ENCODE results near the gene NLRP6.
A peak's percentile ranks its signal among the peaks of the same experiment; 100 is the strongest.

The NLRP6 gene

DNA sequence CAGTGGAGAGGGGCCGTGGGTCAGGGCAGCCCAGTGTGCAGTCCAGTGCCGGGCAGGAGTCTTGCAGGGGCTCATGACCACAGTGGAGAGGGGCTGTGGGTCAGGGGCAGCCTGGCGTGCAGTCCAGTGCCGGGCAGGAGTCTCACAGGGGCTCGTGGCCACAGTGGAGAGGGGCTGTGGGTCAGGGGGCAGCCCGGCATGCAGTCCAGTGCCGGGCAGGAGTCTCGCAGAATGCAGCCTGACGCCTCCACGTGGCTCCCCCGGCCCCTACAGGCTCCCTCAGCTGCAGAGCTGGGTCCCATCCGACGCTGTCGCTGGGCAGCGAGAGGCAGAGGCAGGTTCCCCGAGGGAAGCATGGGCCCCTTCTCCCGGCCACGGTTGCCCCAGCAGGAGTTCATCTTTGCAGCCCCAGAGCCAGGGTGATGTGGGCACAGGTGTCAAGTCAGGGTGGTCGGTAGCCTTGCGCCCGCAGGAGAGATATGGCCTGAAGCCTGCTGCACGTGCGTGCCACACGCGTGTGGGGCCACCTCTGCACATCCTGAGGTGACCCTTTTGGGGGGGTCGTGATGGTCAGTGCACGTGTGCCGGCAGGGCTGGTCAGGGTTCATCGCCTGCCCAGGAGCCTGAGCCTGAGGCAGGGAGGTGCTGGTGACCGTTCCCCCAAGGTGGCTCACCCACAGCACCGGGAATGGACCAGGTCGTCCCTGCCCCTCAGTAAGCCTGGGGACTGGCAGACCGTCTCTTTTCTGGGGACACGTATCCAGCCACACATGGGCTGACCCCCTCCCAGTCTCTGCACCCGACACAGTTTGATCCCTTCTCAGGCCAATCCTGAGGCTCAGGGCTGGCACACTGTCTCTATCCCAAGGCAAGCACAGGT lies 18.2 kb downstream of the NLRP6 start:
- 89% methylated on average over 35 of the region's 35 CpGs for WGBS
- no peaks in the 10 kb centered on the region for H3K27me3 ChIP-seq (ENCODE audit: insufficient read depth, low read length)
- H3K27ac ChIP-seq (ENCODE audit: low read depth, low read length): no peak overlapping the region
- peaks cover 28% of the 10 kb centered on the region for H3K36me3 ChIP-seq (ENCODE audit: insufficient read depth, low read length)
- peaks cover 10% of the 10 kb centered on the region for H3K4me1 ChIP-seq (ENCODE audit: insufficient read depth, low read length)
- no peaks in the 10 kb centered on the region for H3K9me3 ChIP-seq (ENCODE audit: insufficient read depth, low read depth, low read length)
- H3K9ac ChIP-seq (ENCODE audit: low read depth, low read length): no peak overlapping the region
- H3K4me3 ChIP-seq (ENCODE audit: low read length): no peak overlapping the region

GRCh38 chr11:297051-297585 lies 18.9 kb downstream of the NLRP6 start:
- no peak overlapping the region for H3K4me3 ChIP-seq (ENCODE audit: low read length)
- H3K27me3 ChIP-seq (ENCODE audit: insufficient read depth, low read length): no peaks in the 10 kb centered on the region
- H3K4me1 ChIP-seq (ENCODE audit: insufficient read depth, low read length): peaks cover 9% of the 10 kb centered on the region
- no peaks in the 10 kb centered on the region for H3K9me3 ChIP-seq (ENCODE audit: insufficient read depth, low read depth, low read length)
- H3K27ac ChIP-seq (ENCODE audit: low read depth, low read length): no peak overlapping the region
- no peak overlapping the region for H3K9ac ChIP-seq (ENCODE audit: low read depth, low read length)
- peaks cover 28% of the 10 kb centered on the region for H3K36me3 ChIP-seq (ENCODE audit: insufficient read depth, low read length)
- 93% methylated on average over 13 of the region's 13 CpGs for WGBS

DNA sequence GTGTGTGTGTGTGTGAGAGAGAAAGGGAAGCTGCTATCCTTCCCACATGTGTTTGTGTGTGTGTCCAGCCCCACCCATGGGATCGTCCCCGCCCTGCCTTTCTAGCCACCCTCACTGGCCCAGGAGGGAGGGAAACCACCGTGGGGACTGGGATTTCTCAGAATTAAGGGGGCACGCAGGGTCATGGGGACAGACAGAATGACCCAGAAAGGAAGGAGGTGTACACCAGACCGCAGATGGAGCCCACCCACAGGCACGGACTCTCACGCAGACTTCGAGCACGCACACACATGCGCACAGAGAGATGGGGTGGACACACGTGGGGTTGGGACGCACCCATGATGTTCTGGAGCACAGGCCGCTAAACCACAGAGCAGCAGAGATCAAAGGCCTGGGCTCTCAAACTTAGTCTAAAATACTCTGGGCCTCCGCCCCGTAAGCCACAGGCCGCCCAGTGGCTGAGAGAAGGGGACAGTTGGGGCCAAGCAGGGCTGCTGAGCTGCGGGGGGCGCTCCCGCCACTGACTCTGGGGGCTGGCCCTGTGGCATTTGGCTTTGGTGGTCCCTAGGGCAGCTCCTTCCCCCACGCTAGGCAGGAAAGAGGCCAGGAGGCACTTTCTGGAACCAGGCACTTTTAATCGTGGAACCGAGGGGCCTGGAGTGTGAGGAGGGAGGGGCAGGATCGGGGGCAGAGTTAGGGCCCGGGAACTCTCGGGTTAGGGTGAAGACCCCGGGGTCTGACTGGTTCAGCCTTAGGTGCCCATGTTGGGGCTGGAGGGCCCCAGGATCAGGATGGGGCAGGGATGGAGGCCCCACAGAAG lies 19.6 kb downstream of the NLRP6 start:
- H3K9me3 ChIP-seq (ENCODE audit: insufficient read depth, low read depth, low read length): no peaks in the 10 kb centered on the region
- 88% methylated on average over 26 of the region's 26 CpGs for WGBS
- peaks cover 22% of the 10 kb centered on the region for H3K36me3 ChIP-seq (ENCODE audit: insufficient read depth, low read length)
- peaks cover 9% of the 10 kb centered on the region for H3K4me1 ChIP-seq (ENCODE audit: insufficient read depth, low read length)
- H3K27me3 ChIP-seq (ENCODE audit: insufficient read depth, low read length): no peaks in the 10 kb centered on the region
- H3K27ac ChIP-seq (ENCODE audit: low read depth, low read length): no peak overlapping the region
- no peak overlapping the region for H3K4me3 ChIP-seq (ENCODE audit: low read length)
- H3K9ac ChIP-seq (ENCODE audit: low read depth, low read length): no peak overlapping the region

DNA sequence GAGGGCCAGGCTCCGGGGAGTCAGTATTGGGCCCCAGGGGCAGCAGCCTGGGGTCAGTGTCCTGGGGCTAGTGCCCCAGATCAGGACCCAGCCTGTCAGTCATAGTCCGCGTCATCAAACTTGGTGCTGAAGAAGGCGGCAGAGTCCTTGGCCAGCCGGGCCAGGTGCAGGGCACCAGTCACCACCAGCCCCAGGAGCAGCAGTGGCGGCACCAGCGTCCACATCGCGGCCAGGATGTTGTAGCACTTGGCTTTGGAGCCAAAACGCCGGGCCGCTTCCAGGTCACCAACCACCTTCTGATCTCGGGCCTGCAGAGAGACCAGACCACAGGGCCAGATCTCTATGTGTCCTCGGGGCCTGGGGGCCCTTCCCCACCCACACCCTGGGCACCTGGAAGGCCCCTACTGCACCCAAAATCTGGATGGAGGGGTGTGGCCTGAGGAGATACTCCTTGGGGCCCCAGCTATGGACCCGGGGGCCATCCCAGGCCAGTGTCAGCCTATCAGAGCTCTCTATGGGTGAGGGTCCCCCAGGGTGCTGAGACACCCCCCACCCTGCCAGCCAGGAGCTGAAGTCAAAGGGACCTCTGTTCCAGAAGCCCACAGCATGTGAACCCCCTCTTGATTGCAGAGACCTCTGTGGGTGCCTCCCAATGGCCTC lies 20.3 kb downstream of the NLRP6 start:
- Histone ChIP-seq H3K27ac (ENCODE audit: low read depth, low read length) (no peak overlapping the region), H3K9ac (ENCODE audit: low read depth, low read length) (no peak overlapping the region), H3K4me1 (ENCODE audit: insufficient read depth, low read length) (peaks cover 10% of the 10 kb centered on the region), H3K9me3 (ENCODE audit: insufficient read depth, low read depth, low read length) (no peaks in the 10 kb centered on the region), H3K36me3 (ENCODE audit: insufficient read depth, low read length) (peaks cover 18% of the 10 kb centered on the region), H3K27me3 (ENCODE audit: insufficient read depth, low read length) (no peaks in the 10 kb centered on the region), H3K4me3 (ENCODE audit: low read length) (no peak overlapping the region)
- WGBS: 89% methylated on average over 15 of the region's 15 CpGs

GRCh38 chr11:299081-299891 lies 21.1 kb downstream of the NLRP6 start, which contains the start of gene IFITM5:
Gene IFITM5 (minus strand): TSS chr11:299526. CDS start chr11:299490, 36 bp downstream.
- Histone ChIP-seq H3K4me3 (ENCODE audit: low read length) (no peak within 1 kb of the TSS), H3K27ac (ENCODE audit: low read depth, low read length) (no peak within 1 kb of the TSS), H3K9me3 (ENCODE audit: insufficient read depth, low read depth, low read length) (no peaks in the 10 kb centered on the region), H3K36me3 (ENCODE audit: insufficient read depth, low read length) (peaks cover 11% of the 10 kb centered on the region), H3K4me1 (ENCODE audit: insufficient read depth, low read length) (peaks cover 14% of the 10 kb centered on the region), H3K9ac (ENCODE audit: low read depth, low read length) (no peak within 1 kb of the TSS), H3K27me3 (ENCODE audit: insufficient read depth, low read length) (no peaks in the 10 kb centered on the region)
- WGBS: 86% methylated on average over 35 of the region's 40 CpGs

DNA sequence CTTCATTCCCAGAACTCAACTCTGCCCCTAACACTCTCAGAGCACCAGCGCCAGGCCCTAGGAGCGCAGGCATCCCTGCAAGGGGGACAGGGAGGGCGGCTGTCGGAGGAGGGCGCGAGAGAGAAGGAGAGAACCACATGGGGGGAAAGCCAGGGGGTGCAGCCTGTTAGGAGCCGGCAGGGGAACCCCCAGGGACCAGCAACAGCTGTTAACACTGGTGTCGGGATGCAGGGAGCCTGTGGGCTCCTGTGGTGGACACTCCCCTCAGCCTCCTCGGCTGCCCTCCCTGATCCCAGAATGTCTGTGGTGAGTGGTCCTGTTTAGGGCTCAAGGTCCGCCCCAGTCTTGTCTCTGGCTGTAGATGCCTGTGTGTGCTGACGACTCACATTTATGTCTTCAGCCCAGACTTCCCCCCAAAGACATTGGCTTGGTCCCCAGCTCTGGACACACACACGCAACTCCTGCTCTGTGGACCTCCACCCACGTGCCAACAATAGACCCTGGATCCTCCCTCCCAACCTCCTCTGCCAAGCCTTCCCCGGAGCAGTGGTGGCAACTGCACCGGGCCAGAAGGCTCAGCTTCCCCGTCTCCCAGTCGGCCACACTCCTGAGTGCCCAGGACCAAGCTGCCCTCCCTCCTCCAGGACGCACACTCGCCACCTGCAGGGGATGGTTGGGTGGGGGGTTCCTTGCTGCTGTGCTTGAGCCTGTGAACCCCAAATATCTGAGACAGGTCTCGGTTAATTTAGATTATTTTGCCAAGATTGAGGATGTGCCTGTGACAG lies 21.9 kb downstream of the NLRP6 start:
- no peak overlapping the region for H3K4me3 ChIP-seq (ENCODE audit: low read length)
- H3K4me1 ChIP-seq (ENCODE audit: insufficient read depth, low read length): peaks cover 16% of the 10 kb centered on the region
- no peaks in the 10 kb centered on the region for H3K27me3 ChIP-seq (ENCODE audit: insufficient read depth, low read length)
- no peak overlapping the region for H3K9ac ChIP-seq (ENCODE audit: low read depth, low read length)
- 66% methylated on average over 20 of the region's 20 CpGs for WGBS
- H3K36me3 ChIP-seq (ENCODE audit: insufficient read depth, low read length): 0 out of 2 replicates have a peak, but pooled peaks cover 3% of the 10 kb centered on the region
- H3K9me3 ChIP-seq (ENCODE audit: insufficient read depth, low read depth, low read length): no peaks in the 10 kb centered on the region
- H3K27ac ChIP-seq (ENCODE audit: low read depth, low read length): no peak overlapping the region

- Histone ChIP-seq H3K27me3 (ENCODE audit: insufficient read depth, low read length) (no peaks in the 10 kb centered on the region), H3K27ac (ENCODE audit: low read depth, low read length) (no peak overlapping the region), H3K9ac (ENCODE audit: low read depth, low read length) (no peak overlapping the region), H3K4me1 (ENCODE audit: insufficient read depth, low read length) (peaks cover 41% of the 10 kb centered on the region), H3K4me3 (ENCODE audit: low read length) (no peak overlapping the region), H3K9me3 (ENCODE audit: insufficient read depth, low read depth, low read length) (no peaks in the 10 kb centered on the region), H3K36me3 (ENCODE audit: insufficient read depth, low read length) (no peaks in the 10 kb centered on the region)
- 94% methylated on average over 12 of the region's 12 CpGs for WGBS
These were observed 25.2 kb downstream of the NLRP6 start for GRCh38 chr11:303363-303762.

GRCh38 chr11:304061-304506 lies 25.9 kb downstream of the NLRP6 start:
- no peak overlapping the region for H3K9ac ChIP-seq (ENCODE audit: low read depth, low read length)
- H3K9me3 ChIP-seq (ENCODE audit: insufficient read depth, low read depth, low read length): no peaks in the 10 kb centered on the region
- no peaks in the 10 kb centered on the region for H3K27me3 ChIP-seq (ENCODE audit: insufficient read depth, low read length)
- WGBS: 97% methylated on average over 52 of the region's 52 CpGs
- H3K36me3 ChIP-seq (ENCODE audit: insufficient read depth, low read length): no peaks in the 10 kb centered on the region
- peaks cover 43% of the 10 kb centered on the region for H3K4me1 ChIP-seq (ENCODE audit: insufficient read depth, low read length)
- H3K27ac ChIP-seq (ENCODE audit: low read depth, low read length): no peak overlapping the region
- H3K4me3 ChIP-seq (ENCODE audit: low read length): no peak overlapping the region

- peak overlapping the region; percentile 10; the same call in 1 of the 2 replicates for H3K9ac ChIP-seq (ENCODE audit: low read depth, low read length)
- H3K27ac ChIP-seq (ENCODE audit: low read depth, low read length): peak overlapping the region; percentile 83; the same call in 1 of the 2 replicates
These were observed 27.0 kb downstream of the NLRP6 start for GRCh38 chr11:304915-305843.

More at GRCh38 chr11:304915-305843, 27.0 kb downstream of the NLRP6 start:
- Histone ChIP-seq H3K4me3 (ENCODE audit: low read length) (peak overlapping the region; percentile 27), H3K36me3 (ENCODE audit: insufficient read depth, low read length) (no peaks in the 10 kb centered on the region), H3K27me3 (ENCODE audit: insufficient read depth, low read length) (no peaks in the 10 kb centered on the region), H3K9me3 (ENCODE audit: insufficient read depth, low read depth, low read length) (no peaks in the 10 kb centered on the region), H3K4me1 (ENCODE audit: insufficient read depth, low read length) (peaks cover 51% of the 10 kb centered on the region)
- WGBS: 16% methylated on average over 18 of the region's 19 CpGs
